Dendritic cell treated with granulocyte-macrophage colony-stimulating factor and Interleukin-4, amounts not matched to agents 40 ng/mL and 50 ng/mL, for 4 days (primary cell): ENCODE measurements around the gene ORC4.

Source experiments
- H3K27ac Mint-ChIP-seq: one replicate; pipeline ENCODE4 v1.8.0; 2022; ENCODE audit warnings: mild to moderate bottlenecking, mixed read lengths
- H3K27me3 Mint-ChIP-seq: one replicate; pipeline ENCODE4 v1.8.0; 2022; ENCODE audit warnings: mild to moderate bottlenecking, mixed read lengths
- H3K36me3 Mint-ChIP-seq: one replicate; pipeline ENCODE4 v1.8.0; 2022; ENCODE audit warnings: low read depth, mixed read lengths
- H3K4me1 Mint-ChIP-seq: one replicate; pipeline ENCODE4 v1.8.0; 2022; ENCODE audit warnings: low read depth, mixed read lengths
- H3K4me3 Mint-ChIP-seq: one replicate; pipeline ENCODE4 v1.8.0; 2022; ENCODE audit warnings: mild to moderate bottlenecking, moderate library complexity, mixed read lengths
- H3K9me3 Mint-ChIP-seq: one replicate; pipeline ENCODE4 v1.8.0; 2022; ENCODE audit warnings: mixed read lengths
- intact Hi-C: fragments of 100-400 bp; cut with micrococcal nuclease; formaldehyde crosslinking; loops from one replicate; pipeline ENCODE4 v1.15.0; 2022

ORC4 gene

DNA sequence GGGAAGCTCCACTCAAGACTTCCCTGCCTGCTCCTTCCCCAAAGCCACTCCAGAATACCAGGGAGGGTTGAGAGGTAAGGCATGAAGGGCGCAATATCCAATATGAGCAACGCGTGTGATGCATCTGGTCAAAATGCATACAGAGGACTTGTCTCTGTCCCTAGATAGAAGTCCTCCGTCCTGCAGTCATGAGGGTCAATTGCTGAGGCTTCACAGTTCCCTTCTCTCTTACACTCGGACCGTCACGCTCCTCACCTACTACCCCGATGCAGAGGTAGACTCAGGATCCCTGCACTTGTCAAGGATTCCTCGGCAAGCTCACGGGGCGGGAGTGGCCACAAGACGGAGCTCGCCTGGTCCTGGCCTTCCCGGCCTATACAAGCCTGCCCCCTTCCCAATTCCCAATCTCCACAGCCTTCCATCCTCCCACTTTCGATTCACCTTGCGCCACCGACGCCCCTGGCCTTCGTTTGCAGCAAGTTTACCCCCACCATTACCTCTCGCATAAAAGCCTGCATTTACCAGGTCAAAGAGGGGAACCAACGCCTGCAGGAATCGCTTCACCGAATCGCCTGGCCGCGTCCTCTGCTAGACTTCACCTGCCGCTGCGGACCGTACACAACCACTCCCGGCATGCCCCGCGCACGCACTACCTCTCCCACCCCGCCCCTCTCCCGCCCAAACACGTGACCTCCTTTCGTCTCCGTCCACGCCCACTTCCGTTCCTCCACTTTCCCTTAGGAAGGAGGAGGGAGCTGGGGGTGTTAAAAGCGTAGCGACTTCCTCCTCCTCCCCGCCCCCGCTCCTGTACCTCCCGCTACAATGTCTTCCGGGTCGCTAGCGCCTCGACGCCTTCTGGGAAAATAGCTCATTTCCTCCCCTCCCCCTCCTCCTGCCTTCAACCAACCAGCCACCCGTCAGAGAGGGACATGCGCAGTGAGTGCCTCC, at the start of gene ORC4:
TSS of gene ORC4 (minus strand) at position 627 of the 948 bp plus-strand sequence. CDS start 44,779 bp downstream, outside the sequence.
- no peaks in the 10 kb centered on the region for H3K27me3 Mint-ChIP-seq
- H3K9me3 Mint-ChIP-seq, result no peaks in the 10 kb centered on the region
- H3K4me3 Mint-ChIP-seq, result peak within 1 kb of the TSS; percentile 99
- H3K27ac Mint-ChIP-seq, result peak within 1 kb of the TSS; percentile 100
- H3K36me3 Mint-ChIP-seq, result peaks cover 20% of the 10 kb centered on the region
- intact Hi-C loops, result loop anchor here (1.0 to 10.0 kb wide), 2 partner anchors 176 to 623 kb away; partner anchors contain the start of gene ACVR2A
- peaks cover 54% of the 10 kb centered on the region for H3K4me1 Mint-ChIP-seq

GRCh38 chr2:148067801-148068200, 47.3 kb upstream of the ORC4 start:
- H3K4me1 Mint-ChIP-seq, result no peaks in the 10 kb centered on the region
- H3K4me3 Mint-ChIP-seq, result no peak overlapping the region
- no peaks in the 10 kb centered on the region for H3K36me3 Mint-ChIP-seq
- H3K27me3 Mint-ChIP-seq, result no peaks in the 10 kb centered on the region
- H3K9me3 Mint-ChIP-seq, result no peaks in the 10 kb centered on the region
- intact Hi-C loops, result no loop called here
- H3K27ac Mint-ChIP-seq, result no peak overlapping the region

- Mint-ChIP-seq H3K36me3 (no peaks in the 10 kb centered on the region), H3K4me3 (no peak overlapping the region), H3K27ac (no peak overlapping the region), H3K4me1 (no peaks in the 10 kb centered on the region), H3K27me3 (no peaks in the 10 kb centered on the region), H3K9me3 (no peaks in the 10 kb centered on the region)
- intact Hi-C loops, result no loop called here
These were observed 45.4 kb upstream of the ORC4 start for GRCh38 chr2:148065936-148066335.

DNA sequence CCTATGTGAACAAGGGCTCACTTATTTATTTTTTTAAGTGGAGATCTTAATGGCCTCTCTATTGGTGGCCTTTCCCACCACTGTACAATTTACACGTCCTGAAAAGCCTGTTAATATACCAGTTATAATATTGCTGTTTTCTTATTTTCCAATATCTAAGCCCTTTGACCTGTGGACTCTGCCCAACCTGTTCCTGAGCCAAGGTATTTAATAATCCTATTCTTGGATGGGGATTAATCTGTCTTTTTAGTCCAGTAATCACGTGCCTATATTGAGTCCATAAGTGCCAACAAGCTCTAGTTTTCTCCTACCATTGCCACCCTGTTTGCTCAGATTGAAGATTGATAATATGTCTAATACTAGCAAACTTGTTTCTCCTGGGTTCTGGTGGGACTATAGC, 43.1 kb upstream of the ORC4 start:
- Mint-ChIP-seq H3K36me3 (no peaks in the 10 kb centered on the region), H3K27ac (no peak overlapping the region), H3K4me3 (no peak overlapping the region), H3K27me3 (no peaks in the 10 kb centered on the region), H3K4me1 (no peaks in the 10 kb centered on the region), H3K9me3 (no peaks in the 10 kb centered on the region)
- intact Hi-C loops, result no loop called here

- intact Hi-C loops, result no loop called here
- Mint-ChIP-seq H3K27ac (no peak overlapping the region), H3K9me3 (no peaks in the 10 kb centered on the region), H3K4me3 (no peak overlapping the region), H3K27me3 (no peaks in the 10 kb centered on the region), H3K4me1 (no peaks in the 10 kb centered on the region), H3K36me3 (peaks cover 19% of the 10 kb centered on the region)
These were observed 38.1 kb upstream of the ORC4 start for GRCh38 chr2:148058641-148059040.

GRCh38 chr2:148052687-148053086, 32.1 kb upstream of the ORC4 start:
- H3K27ac Mint-ChIP-seq, result no peak overlapping the region
- peaks cover 19% of the 10 kb centered on the region for H3K36me3 Mint-ChIP-seq

GRCh38 chr2:148049284-148049683, 28.7 kb upstream of the ORC4 start:
- H3K9me3 Mint-ChIP-seq, result no peaks in the 10 kb centered on the region
- intact Hi-C loops, result no loop called here
- no peaks in the 10 kb centered on the region for H3K27me3 Mint-ChIP-seq
- H3K36me3 Mint-ChIP-seq, result peaks cover 12% of the 10 kb centered on the region
- H3K4me3 Mint-ChIP-seq, result no peak overlapping the region
- H3K4me1 Mint-ChIP-seq, result peaks cover 13% of the 10 kb centered on the region
- H3K27ac Mint-ChIP-seq, result no peak overlapping the region

More at GRCh38 chr2:148052687-148053086, 32.1 kb upstream of the ORC4 start:
- no peak overlapping the region for H3K4me3 Mint-ChIP-seq
- no peaks in the 10 kb centered on the region for H3K9me3 Mint-ChIP-seq
- intact Hi-C loops, result no loop called here
- peaks cover 6% of the 10 kb centered on the region for H3K4me1 Mint-ChIP-seq
- no peaks in the 10 kb centered on the region for H3K27me3 Mint-ChIP-seq

DNA sequence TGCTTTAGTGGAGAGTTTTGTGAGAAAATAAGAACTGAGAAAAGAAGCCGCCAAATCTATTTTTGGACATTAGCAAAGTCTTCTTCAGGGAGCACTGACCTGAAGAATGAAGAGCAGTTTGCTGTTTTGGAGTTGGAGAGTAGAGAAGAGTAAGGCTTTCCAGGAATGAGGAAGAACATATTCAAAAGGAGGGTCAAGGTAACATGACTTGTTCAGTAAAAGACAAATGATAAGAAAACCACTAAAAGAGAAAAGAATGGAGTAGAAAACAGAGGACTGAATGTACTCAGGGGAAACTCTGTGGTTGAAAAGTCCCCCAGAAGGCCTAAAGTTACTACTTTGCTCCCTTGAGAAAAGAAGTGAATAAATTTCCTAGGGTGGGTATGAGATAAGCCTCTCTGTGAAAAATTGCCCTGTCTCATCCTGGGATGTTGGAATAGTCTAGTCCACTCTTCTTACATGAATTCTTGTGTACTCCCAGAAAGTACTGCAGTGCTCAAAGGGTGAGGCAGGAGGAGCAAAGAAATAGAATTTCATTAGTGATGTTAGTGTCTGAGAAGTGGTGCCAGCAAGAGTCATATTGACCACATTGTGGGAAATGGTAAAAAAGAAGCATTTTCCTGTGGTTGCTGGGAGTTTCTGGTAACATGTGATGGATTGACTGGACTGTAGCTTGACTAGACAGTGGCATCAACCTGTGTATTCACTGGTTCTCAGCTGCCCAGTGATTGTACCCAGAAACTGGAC, 28.1 kb upstream of the ORC4 start:
- Mint-ChIP-seq H3K36me3 (peaks cover 6% of the 10 kb centered on the region), H3K27ac (no peak overlapping the region)

DNA sequence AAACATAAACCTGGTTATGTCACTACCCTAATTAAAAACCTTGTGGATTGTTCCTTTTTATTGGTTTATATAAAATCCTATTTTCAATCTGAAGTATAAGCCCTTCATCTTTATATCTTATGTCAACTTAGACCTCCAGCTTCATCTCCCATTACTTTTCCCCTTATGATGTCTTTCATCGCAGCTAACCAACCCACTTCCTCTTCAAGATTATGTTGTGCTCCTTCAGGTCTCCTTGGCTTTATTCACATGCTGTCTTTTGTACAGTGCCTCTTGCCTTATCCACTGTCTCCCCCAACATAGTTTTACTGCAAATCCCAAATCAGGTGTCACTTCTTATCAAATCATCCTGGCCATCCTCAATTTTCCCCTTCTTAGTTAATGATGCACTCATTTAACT, 26.3 kb upstream of the ORC4 start:
- Mint-ChIP-seq H3K36me3 (no peaks in the 10 kb centered on the region), H3K9me3 (no peaks in the 10 kb centered on the region), H3K27ac (no peak overlapping the region), H3K27me3 (no peaks in the 10 kb centered on the region), H3K4me1 (peaks cover 13% of the 10 kb centered on the region), H3K4me3 (no peak overlapping the region)
- intact Hi-C loops, result no loop called here

More for the DNA sequence above, 28.1 kb upstream of the ORC4 start:
- Mint-ChIP-seq H3K9me3 (no peaks in the 10 kb centered on the region), H3K4me3 (no peak overlapping the region), H3K4me1 (peaks cover 13% of the 10 kb centered on the region), H3K27me3 (no peaks in the 10 kb centered on the region)
- intact Hi-C loops, result no loop called here

GRCh38 chr2:148044322-148044721, 23.8 kb upstream of the ORC4 start:
- no peak overlapping the region for H3K27ac Mint-ChIP-seq

DNA sequence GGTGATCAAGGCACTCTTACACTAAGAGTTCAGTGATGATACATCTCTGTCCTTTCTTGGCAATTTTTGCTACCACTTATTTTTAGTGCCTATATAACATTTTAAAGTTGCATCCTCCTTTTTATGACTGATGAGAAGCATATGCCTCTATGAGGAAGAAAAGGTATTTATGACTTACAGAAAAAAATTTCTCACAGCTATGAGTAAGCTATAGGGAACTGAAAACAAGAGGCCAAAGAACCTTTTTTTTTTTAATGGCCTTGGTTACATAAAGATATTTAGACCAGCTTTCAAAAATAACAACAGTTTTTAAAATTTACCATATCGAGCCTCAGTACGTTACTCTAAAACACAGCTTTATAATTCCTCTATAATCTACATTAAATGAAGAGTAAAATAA, 21.7 kb upstream of the ORC4 start:
- intact Hi-C loops, result no loop called here
- Mint-ChIP-seq H3K27ac (no peak overlapping the region), H3K4me3 (no peak overlapping the region), H3K4me1 (peaks cover 14% of the 10 kb centered on the region), H3K9me3 (no peaks in the 10 kb centered on the region), H3K36me3 (peaks cover 7% of the 10 kb centered on the region), H3K27me3 (no peaks in the 10 kb centered on the region)

More at GRCh38 chr2:148044322-148044721, 23.8 kb upstream of the ORC4 start:
- H3K27me3 Mint-ChIP-seq, result no peaks in the 10 kb centered on the region
- intact Hi-C loops, result no loop called here
- peaks cover 7% of the 10 kb centered on the region for H3K36me3 Mint-ChIP-seq
- no peaks in the 10 kb centered on the region for H3K9me3 Mint-ChIP-seq
- no peak overlapping the region for H3K4me3 Mint-ChIP-seq
- peaks cover 20% of the 10 kb centered on the region for H3K4me1 Mint-ChIP-seq

- H3K4me1 Mint-ChIP-seq, result peaks cover 8% of the 10 kb centered on the region
- H3K4me3 Mint-ChIP-seq, result no peak overlapping the region
- intact Hi-C loops, result no loop called here
- no peaks in the 10 kb centered on the region for H3K9me3 Mint-ChIP-seq
- no peak overlapping the region for H3K27ac Mint-ChIP-seq
- H3K36me3 Mint-ChIP-seq, result peaks cover 7% of the 10 kb centered on the region
- no peaks in the 10 kb centered on the region for H3K27me3 Mint-ChIP-seq
These were observed 19.2 kb upstream of the ORC4 start for GRCh38 chr2:148039783-148040182.

- Mint-ChIP-seq H3K27ac (no peak overlapping the region), H3K4me3 (no peak overlapping the region), H3K4me1 (peaks cover 5% of the 10 kb centered on the region), H3K36me3 (no peaks in the 10 kb centered on the region), H3K27me3 (no peaks in the 10 kb centered on the region), H3K9me3 (no peaks in the 10 kb centered on the region)
- intact Hi-C loops, result no loop called here
These were observed 11.7 kb upstream of the ORC4 start for GRCh38 chr2:148032215-148032614.

DNA sequence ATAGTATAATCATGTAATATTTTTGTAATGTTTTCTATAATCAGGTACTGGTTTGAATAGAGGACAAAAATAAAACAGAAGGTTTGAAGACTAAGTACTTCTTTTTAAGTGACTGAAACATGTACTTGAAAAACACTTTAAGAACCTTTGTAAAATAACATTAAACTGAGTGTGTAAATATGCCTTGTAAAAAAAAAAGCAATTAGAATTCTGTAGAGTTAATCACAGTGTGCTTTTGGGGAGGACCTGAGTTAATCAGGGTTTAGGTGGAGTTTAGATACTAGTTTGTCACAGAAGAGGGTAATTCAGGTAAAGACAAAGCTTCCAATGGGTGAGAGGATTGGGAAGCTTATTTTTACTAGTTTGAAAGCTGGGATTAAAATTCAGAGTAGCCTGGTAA, 10.6 kb upstream of the ORC4 start:
- Mint-ChIP-seq H3K4me1 (peaks cover 5% of the 10 kb centered on the region), H3K36me3 (no peaks in the 10 kb centered on the region), H3K9me3 (no peaks in the 10 kb centered on the region), H3K4me3 (no peak overlapping the region), H3K27ac (no peak overlapping the region), H3K27me3 (no peaks in the 10 kb centered on the region)
- intact Hi-C loops, result no loop called here
